GM12891 (cell line): ENCODE data around the gene KIF3B.

Experiments used
- PAX5 ChIP-seq: IDR thresholded peaks from 2 replicates; pipeline ENCODE4 v1.6.1; 2011; ENCODE audit warnings: low read length, moderate library complexity, mild to moderate bottlenecking; ENCODE audit not compliant: insufficient read depth, severe bottlenecking
- POLR2A ChIP-seq: IDR thresholded peaks from 2 replicates; pipeline ENCODE4 v1.6.1; 2011; ENCODE audit warnings: low read depth, low read length, control low read depth
- POLR2AphosphoS5 ChIP-seq: IDR thresholded peaks from 2 replicates; pipeline ENCODE4 v1.6.1; 2011; ENCODE audit warnings: low read depth, low read length, control low read depth
- POU2F2 ChIP-seq: IDR thresholded peaks from 2 replicates; pipeline ENCODE4 v1.6.1; 2011; ENCODE audit warnings: low read depth, mild to moderate bottlenecking, control low read depth, low read length, moderate library complexity
- SPI1 ChIP-seq: IDR thresholded peaks from 2 replicates; pipeline ENCODE4 v1.6.1; 2011; ENCODE audit warnings: low read depth, low read length, control low read depth
- TAF1 ChIP-seq: IDR thresholded peaks from 2 replicates; pipeline ENCODE4 v1.6.1; 2011; ENCODE audit warnings: low read depth, low read length, control low read depth

DNA sequence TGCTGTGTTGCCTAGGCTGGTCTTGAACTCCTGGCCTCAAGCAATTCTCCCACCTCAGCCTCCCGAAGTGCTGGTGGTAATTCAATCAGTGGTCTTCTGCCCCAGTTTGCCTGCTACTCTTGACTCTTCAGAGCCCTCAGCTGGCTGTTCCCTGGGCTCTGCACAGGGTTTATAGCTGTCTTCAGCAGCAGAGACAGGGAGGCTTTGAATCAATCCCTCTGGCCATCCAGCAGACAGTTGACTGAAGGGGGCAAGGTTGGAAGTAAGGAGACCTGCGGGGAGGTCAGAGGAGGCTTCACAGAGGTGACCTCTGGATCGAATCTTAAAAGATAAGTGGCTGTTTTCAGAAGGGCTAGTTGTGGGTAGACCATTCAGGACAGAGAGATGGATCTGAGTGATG lies 26.0 kb upstream of the KIF3B start:
- TF ChIP-seq POLR2A, result no peak
- TF ChIP-seq POLR2AphosphoS5, result no peak
- no peak for TF ChIP-seq PAX5
- TF ChIP-seq TAF1, result no peak
- no peak for TF ChIP-seq SPI1
- no peak for TF ChIP-seq POU2F2
